ENCODE results near the gene GOLGA1.

The GOLGA1 gene

DNA sequence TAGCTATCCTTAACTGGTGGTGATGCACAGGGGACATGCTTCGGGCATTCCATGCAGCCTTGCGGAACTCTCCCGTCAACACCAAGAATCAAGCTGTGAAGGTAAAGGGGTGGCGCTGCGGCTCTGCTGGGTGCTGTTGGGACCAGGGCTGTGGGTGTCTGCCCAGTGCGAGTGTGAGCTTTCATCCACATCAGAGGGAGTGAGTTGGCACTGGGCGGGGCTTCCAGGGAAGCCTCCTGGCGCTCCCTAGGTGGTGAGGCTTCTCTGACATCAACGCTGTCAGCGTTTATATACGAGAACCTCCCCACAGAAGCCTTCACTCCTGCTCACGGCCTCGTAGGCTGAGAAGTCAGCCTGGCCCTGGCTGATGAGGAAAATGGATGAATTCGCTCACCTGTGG is 67.2 kb downstream of the GOLGA1 start:
- in situ Hi-C loops (cut with MboI; ENCODE audit: low pct_unique_long_range_greater_than_20kb, low sequenced_read_pairs, unreplicated experiment): no loop called here
- no peak for DNase-seq (ENCODE audit: low spot score)
- TF ChIP-seq, protein P1, sequence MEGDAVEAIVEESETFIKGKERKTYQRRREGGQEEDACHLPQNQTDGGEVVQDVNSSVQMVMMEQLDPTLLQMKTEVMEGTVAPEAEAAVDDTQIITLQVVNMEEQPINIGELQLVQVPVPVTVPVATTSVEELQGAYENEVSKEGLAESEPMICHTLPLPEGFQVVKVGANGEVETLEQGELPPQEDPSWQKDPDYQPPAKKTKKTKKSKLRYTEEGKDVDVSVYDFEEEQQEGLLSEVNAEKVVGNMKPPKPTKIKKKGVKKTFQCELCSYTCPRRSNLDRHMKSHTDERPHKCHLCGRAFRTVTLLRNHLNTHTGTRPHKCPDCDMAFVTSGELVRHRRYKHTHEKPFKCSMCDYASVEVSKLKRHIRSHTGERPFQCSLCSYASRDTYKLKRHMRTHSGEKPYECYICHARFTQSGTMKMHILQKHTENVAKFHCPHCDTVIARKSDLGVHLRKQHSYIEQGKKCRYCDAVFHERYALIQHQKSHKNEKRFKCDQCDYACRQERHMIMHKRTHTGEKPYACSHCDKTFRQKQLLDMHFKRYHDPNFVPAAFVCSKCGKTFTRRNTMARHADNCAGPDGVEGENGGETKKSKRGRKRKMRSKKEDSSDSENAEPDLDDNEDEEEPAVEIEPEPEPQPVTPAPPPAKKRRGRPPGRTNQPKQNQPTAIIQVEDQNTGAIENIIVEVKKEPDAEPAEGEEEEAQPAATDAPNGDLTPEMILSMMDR (IDR thresholded peaks at IDR 0.05; ENCODE audit: extremely low read depth, insufficient read depth, missing control alignments): no peak

DNA sequence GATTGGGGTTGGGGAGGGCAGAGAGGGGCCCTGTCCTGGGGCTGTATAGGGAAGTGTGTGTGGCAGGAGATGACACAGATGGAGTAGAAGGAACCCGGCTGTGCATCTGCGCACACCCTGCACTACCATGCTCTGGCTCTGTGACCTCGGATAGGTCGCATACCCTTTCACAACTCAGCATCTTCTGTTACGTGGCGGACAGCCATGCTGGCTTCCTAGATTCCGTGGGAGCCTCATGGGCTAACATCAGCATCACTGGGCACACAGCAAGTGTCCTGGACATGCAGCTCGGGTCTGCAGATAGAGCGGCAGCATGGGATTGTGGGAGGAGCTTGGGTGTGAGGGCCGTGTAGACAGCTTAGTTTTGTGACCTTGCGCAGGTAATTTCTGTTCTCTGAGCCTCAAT is 69.7 kb downstream of the GOLGA1 start:
- in situ Hi-C loops (cut with MboI; ENCODE audit: low pct_unique_long_range_greater_than_20kb, low sequenced_read_pairs, unreplicated experiment): no loop called here
- DNase-seq (ENCODE audit: low spot score): no peak
- TF ChIP-seq, protein P1 (IDR thresholded peaks at IDR 0.05; ENCODE audit: extremely low read depth, insufficient read depth, missing control alignments): no peak

DNA sequence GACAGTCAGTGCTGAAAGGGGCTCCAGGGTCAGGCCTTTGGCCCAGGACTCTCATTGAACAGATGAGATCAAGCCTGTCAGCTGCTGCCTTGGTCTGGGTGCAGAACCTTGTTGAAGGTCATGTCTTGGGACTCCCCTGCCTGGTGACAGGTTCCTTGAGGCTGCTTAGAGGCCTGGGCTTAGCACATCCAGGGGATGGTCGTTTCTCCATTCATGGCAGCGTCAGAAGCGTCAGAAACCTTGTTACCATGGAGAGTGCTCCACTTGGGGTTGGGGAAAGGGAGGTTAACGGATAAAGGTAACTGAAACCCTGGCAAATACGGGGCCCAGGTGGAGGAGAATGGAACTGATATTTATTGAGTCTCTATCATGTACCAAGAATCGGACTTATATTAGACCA is 70.2 kb downstream of the GOLGA1 start:
- in situ Hi-C loops (cut with MboI; ENCODE audit: low pct_unique_long_range_greater_than_20kb, low sequenced_read_pairs, unreplicated experiment): no loop called here

DNA sequence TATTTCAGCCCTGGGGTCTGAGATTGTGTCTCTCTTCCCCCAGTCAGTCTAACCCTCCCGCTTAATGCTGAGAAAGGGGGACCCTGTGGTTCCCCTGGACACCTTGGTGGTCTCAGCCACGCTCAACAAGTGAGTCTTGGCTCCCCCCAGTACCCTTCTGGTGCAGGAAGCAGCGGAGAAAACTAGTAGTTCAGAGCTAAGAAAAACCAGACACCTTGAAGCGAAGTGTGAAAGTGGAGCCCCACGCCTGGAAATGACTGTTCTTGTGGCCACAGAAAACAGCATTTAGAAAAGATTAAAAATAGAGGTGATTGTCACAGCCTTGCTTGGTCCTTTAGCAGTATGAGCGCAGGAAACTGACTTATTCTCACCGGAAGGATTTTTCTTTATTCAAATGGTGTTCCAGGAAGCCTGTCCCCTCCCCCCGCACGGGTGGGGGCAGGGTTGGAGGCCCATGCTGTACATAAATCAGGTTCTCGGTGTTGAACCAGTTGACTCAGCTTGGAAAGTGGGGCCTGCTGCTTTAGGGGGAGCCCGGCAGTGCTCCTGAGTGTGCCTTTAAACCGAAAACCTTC is 70.8 kb downstream of the GOLGA1 start:
- DNase-seq (ENCODE audit: low spot score): peak; percentile 83
- TF ChIP-seq, protein P1 (IDR thresholded peaks at IDR 0.05; ENCODE audit: extremely low read depth, insufficient read depth, missing control alignments): no peak
- in situ Hi-C loops (cut with MboI; ENCODE audit: low pct_unique_long_range_greater_than_20kb, low sequenced_read_pairs, unreplicated experiment): no loop called here

More for the DNA sequence above, 70.2 kb downstream of the GOLGA1 start:
- TF ChIP-seq, protein P1 (IDR thresholded peaks at IDR 0.05; ENCODE audit: extremely low read depth, insufficient read depth, missing control alignments): no peak
- DNase-seq (ENCODE audit: low spot score): no peak

DNA sequence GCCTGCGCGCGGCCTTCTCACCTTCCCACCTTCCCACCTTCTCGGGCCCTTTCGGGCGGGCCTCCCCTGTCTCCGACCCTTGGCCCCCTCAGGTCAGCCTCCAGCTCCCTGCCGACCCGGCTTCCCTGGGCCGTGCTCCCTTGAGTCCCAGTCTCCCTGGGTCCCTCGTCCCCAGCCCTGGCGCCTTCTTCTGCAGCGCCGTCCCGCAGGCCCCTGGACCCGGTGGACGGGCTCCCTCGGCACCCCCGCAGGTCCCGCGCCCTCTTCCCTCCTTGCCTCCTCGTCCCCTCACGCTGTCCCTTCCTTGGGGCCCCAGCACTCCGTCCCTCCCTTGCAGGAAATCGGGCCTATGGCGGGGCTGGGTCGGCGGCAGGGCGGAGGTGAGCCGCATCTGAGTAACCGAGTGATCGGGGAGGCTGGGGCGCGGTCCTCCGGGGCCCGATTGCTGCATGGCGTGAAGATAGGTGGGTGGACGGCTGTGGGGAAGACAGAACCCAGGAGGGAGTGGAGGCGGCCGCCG is 71.4 kb downstream of the GOLGA1 start:
- in situ Hi-C loops (cut with MboI; ENCODE audit: low pct_unique_long_range_greater_than_20kb, low sequenced_read_pairs, unreplicated experiment): no loop called here

DNA sequence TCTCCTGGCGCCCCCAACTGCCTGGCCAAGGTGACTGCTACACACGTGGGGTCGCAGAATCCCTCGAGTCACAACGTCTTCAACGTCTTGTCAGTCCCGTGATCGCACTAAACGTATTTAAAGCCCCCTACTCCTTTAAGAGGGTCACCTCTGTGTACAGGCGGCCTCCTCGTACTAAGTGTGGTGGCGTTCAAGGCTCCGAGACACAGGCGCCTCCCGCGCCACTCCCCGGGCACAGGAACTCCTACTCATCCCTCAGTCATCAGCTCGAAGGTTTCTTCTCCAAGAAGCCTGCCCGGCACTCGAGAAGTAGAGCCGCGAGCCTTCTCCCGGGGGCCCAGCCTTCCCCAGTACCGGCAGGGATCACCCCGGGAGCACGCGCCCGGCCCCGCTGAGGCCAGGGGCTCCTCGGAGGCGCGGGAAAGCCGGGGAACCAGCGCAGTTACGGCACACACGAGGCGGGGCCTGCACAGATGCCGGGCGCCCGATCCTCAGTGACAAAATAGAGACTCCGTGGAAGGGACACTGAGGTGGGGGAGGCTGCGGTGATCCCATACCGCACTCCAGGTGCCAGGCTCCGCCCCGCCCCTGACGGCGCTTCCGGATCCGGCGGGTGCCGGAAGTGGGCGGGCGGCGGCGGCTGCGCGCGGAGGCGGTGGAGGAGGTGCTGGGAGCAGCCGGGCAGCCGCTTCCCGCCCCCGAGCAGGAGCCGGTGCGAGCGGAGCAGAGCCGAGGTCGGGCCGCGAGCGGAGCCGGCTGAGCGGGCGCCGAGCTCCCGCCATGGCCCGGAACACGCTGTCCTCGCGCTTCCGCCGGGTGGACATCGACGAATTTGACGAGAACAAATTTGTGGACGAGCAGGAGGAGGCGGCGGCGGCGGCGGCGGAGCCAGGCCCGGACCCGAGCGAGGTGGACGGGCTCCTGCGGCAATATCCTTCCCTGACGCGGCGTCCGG is 72.1 kb downstream of the GOLGA1 start:
- peak; percentile 97 for DNase-seq (ENCODE audit: low spot score)
- TF ChIP-seq, protein P1 (IDR thresholded peaks at IDR 0.05; ENCODE audit: extremely low read depth, insufficient read depth, missing control alignments): peak; percentile 52
- in situ Hi-C loops (cut with MboI; ENCODE audit: low pct_unique_long_range_greater_than_20kb, low sequenced_read_pairs, unreplicated experiment): no loop called here

More for the DNA sequence above, 71.4 kb downstream of the GOLGA1 start:
- TF ChIP-seq, protein P1 (IDR thresholded peaks at IDR 0.05; ENCODE audit: extremely low read depth, insufficient read depth, missing control alignments): no peak
- no peak for DNase-seq (ENCODE audit: low spot score)
